PC-3 (cell line): Measurements from ENCODE around the gene ACO2.

ENCODE experiments used
- EZH2phosphoT487 ChIP-seq: fragments of 300-600 bp; sonication (generic); IDR thresholded peaks from 2 replicates; pipeline ENCODE4 v1.6.1; 2018; ENCODE audit warnings: mild to moderate bottlenecking, antibody characterized with exemption, low read length, borderline replicate concordance
- TF ChIP-seq, protein P1 (sequence below): fragments of 300-600 bp; sonication (generic); conservative IDR thresholded peaks from 2 replicates; pipeline ENCODE4 v1.5.1; 2017; ENCODE audit warnings: antibody characterized with exemption, low read depth, mild to moderate bottlenecking, low read length

DNA sequence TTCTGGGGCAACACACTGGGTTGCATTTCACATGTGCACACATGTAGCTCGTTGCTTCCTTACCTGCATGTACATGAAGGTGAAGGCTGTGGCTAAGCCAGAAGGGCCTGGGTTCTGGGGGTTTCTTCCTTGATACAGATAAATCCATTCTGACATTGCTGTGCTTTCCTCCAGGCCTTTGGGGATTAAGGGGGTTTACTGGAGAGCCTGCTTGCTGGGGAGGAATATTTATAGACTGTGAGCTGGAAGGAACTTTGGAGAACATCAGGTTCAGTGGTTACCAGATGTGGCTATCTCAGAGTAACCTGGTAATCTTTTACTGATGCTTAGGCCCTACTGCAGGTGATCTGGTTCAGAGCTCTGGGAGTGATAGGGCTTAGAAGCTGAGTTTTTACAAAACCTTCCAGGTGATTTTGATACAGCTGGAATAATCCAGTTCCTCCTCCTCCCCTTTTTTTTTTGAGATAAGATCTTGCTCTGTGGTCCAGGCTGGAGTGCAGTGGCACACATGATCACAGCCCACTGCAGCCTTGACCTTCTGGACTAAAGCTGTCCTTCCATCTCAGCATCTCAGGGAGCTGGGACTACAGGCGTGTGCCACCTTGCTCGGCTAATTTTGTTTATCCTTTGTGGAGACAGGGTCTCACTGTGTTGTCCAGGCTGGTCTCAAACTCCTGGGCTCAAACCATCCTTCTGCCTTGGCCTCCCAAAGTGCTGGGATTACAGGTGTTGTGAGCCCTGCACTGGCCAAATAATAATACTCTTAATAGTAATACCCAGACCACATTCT lies 19.9 kb downstream of the ACO2 start:
- TF ChIP-seq EZH2phosphoT487, result no peak
- TF ChIP-seq, protein P1, sequence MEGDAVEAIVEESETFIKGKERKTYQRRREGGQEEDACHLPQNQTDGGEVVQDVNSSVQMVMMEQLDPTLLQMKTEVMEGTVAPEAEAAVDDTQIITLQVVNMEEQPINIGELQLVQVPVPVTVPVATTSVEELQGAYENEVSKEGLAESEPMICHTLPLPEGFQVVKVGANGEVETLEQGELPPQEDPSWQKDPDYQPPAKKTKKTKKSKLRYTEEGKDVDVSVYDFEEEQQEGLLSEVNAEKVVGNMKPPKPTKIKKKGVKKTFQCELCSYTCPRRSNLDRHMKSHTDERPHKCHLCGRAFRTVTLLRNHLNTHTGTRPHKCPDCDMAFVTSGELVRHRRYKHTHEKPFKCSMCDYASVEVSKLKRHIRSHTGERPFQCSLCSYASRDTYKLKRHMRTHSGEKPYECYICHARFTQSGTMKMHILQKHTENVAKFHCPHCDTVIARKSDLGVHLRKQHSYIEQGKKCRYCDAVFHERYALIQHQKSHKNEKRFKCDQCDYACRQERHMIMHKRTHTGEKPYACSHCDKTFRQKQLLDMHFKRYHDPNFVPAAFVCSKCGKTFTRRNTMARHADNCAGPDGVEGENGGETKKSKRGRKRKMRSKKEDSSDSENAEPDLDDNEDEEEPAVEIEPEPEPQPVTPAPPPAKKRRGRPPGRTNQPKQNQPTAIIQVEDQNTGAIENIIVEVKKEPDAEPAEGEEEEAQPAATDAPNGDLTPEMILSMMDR, result no peak
